Suprapubic skin (tissue), 3 donors: ENCODE measurements around the gene PQBP1.

Experiments
- CTCF ChIP-seq, 2 donors: fragments of 200-600 bp in 1 of 2; fragments of 450-650 bp in 1 of 2; sonication (generic) in 1 of 2; IDR thresholded peaks; one replicate each; pipeline ENCODE4 v1.5.1; 2016 to 2019; ENCODE audit warnings: antibody characterized with exemption in 2 of 2, mild to moderate bottlenecking in 1 of 2, moderate library complexity in 1 of 2
- POLR2AphosphoS5 ChIP-seq, 3 donors: sonication (generic); formaldehyde crosslinking; IDR thresholded peaks; one replicate each; pipeline ENCODE4 v1.6.1; 2017; ENCODE audit warnings: antibody characterized with exemption in 3 of 3

- TF ChIP-seq CTCF (IDR thresholded peaks at IDR 0.05) (no peak), POLR2AphosphoS5 (IDR thresholded peaks at IDR 0.05) (no peak)
These were observed 30.1 kb downstream of the PQBP1 start for GRCh38 chrX:48927736-48928382.
